ENCODE data around the gene ALKBH8.
A peak's percentile ranks its signal among the peaks of the same experiment; 100 is the strongest.
"Not testable (repeated sequence)": the region's sequence is repeated elsewhere in the genome, so short reads cannot be mapped to it uniquely, and the experiment has no call there.

ALKBH8 gene

DNA sequence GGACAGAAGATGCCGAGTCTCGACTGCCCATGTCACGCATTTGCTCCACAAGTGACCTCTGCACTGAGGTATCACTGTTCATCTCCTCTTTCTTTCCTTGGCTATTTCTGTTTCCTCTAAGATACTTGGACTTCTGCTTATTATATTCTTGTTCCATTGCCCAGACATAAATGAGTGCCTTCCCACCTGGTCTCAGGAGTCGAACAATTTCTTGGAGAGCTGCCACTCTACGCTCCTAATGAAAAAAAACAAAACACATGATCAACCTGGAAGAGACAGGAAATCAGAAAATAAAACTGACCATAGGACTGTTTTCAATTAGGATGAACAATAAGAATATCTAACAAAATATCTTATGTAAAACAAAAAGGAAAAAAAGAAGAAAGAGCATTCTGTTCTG, 60.6 kb downstream of the ALKBH8 start:
- DNase-seq = no peak

DNA sequence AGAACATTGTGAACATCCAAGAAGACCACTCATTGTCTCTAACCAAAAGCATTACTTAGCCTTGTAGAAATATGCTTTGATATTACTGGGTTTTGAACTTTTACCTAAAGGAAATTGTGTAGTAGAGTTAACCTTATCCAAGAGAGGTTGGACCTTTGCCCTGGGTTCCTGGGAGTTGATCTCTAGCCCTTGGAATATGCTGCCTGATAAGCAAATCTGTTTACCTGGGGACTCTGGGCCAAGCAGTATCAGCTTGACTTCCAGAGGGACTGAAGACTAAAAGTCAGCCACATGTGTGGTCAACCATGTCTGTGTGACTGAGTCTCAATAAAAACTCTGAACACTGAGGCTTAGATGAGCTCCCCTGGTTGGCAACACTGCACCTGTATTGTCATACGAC, 63.8 kb downstream of the ALKBH8 start:
- no peak for DNase-seq

DNA sequence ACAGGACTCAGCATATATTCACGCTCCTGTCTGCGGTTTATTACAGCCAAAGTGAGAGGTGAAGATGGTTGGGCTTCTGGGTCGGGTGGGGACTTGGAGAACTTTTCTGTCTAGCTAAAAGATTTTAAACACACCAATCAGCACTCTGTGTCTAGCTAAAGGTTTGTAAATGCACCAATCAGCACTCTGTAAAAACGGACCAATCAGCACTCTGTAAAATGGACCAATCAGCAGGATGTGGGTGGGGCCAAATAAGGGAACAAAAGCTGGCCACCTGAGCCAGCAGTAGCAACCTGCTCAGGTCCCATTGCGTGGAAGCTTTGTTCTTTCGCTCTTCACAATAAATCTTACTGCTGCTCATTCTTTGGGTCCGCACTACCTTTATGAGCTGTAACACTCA, 68.2 kb downstream of the ALKBH8 start:
- DNase-seq = not testable (repeated sequence)

DNA sequence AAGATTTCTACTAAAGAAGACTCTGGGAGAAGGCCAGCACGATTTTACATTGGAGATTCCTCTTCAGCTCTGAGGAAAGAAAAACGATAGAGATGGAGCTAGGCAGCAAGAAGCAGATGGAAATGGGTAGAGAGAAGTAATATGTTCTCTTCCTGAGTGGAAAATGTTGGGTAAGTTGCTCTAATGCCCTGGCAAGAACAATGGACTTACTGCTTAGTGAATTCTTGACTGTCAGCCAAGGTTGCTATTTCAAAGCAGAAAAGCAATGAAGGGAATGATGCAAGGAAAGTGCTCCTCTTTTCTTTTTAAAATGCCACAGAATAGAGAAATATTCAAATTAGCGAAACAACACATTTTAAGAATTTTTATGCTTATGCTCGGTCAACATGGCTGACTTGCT, 69.5 kb downstream of the ALKBH8 start:
- no peak for DNase-seq

DNA sequence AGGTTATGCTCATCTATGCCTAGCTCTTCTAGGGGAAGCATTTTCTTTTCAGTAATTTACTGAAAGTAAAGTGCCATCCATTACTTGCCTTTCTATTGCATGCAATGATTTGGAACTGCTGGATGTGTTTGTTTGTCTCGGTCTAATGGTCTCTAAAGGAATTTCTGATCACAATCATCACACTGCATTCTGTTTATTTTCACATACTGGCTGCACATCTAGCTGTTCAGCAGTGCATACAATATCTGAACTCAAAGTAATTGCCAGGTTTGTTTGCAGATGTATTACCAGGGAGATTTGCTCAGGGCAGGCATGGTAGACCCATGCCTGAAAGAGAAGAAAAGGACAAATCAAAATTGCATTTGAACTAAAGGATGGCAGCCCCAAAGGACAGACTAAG, 71.5 kb downstream of the ALKBH8 start:
- peak; percentile 6 for DNase-seq

DNA sequence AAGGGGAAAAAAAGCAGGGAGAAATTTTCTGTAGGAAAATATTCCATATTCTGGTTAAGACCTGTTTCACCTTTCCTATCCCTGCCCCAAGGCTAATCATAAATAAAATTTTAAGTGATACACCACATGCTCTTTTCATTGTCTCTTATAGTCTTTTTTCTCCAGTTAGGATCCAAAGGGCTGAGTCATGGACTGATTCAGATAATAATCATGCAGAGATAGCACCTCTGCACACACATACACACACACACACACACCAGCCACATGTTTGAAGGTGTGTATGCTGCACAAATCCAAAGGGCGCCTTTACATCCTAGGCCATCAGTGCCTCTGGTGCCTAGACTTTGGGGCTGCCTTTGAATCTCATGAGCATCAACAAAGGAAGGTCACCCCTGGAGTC, 72.4 kb downstream of the ALKBH8 start:
- DNase-seq = no peak

DNA sequence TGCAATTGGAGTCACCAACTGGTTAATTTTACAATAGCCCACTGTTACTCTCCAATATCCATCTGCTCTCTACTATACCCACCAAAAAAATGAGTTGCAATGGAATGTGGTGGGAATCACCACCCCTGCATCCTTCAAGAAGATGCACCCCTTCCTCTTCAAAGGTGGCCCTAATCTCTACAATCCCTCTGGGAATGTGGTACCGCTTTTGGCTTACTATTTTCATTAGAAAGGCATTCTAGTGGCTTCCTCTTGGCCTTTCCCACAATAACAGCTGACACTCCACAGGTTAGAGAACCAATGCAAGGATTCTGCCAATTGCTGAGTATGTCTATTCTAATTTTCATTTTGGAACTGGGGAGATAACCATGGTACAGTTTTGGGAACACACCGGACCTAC, 74.7 kb downstream of the ALKBH8 start:
- no peak for DNase-seq

DNA sequence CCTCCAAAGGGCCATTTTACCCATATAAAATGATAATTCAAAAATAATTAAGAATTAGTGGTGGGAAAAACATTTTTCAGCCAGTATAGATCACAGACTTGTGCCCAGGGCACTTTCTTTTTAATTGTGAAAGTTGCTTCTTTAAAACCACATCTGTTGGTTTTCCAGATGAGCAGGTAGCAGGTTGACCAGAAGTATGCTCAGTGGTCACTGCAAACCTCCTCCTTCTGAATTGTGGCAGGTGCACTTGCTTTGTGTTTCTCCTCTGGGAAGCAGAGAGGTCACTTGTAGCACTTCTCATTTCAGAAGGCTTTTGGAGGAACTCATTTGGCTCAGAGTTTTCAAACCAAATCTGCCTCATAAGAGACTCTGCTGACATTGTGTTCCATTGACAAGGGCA, 83.3 kb downstream of the ALKBH8 start:
- DNase-seq = no peak

DNA sequence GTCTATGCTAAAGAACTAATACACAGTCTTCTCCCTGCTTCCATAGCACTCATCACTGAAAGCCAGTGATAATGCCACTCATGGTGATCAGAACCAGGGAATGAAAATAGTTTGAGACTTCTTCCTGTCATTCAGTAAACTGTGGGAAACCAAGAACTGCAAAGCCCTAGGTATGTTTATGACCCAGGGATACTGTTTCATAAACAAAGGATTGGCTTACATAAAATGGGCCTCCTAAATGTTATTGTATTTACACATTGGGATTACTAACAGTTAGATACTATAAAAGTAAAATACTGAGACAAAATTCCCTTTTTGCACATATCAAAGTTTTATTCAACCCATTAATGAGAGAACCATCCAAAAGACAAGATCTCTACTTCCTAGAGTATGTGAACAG, 86.6 kb downstream of the ALKBH8 start:
- no peak for DNase-seq

DNA sequence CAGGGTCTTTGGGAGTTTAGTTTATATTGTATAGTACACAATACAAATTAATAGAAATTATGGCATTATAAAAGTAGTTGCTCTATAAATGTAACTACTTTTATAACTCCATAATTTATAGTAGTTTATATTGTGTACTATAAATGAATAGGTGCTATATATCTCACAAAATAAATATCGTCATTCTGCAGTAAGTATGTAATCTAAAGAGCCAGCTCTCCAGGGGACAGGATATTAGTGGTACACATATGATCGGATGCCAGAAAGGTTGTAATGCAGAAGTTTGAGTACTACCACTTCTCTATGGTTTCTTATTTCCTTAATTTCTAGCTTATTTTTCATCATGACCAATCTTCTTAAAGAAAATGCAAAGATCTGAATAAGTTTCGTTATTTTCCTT, 87.7 kb downstream of the ALKBH8 start:
- no peak for DNase-seq

DNA sequence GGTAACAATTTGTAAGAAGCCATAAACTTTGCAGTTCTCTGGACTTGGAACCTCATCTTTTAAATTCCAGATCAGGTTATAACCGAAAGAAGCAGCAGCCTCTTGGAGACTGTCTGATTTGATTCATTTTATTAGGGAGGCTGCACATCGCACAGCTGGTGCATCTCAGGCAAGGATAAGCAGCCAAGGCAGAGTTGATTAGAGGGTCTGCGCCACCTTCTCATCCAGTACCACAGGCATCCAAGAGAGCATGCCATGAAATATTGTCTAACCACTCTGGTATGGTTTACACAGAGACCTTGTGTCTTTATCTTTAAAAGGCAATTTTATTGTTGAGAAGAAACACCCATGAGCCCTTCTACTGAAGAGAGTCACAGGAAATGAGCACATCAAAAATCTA, 91.7 kb downstream of the ALKBH8 start:
- no peak for DNase-seq

DNA sequence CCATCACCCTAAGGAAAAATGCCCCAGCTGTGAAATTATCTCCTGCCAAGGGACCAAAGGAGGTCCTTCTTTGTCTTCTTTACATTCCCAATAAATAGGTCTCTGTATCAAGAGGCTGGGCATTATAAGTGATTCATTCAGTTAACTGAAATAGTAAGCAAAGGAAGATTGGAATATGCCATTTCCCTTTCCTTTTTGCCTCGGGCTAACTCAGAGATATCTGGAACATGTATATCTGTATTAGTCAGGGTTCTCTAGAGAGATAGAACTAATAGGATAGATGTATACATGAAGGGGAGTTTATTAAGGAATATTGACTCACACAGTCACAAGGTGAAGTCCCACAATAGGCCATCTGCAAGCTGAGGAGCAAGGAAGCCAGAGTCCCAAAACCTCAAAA, 92.6 kb downstream of the ALKBH8 start:
- no peak for DNase-seq

DNA sequence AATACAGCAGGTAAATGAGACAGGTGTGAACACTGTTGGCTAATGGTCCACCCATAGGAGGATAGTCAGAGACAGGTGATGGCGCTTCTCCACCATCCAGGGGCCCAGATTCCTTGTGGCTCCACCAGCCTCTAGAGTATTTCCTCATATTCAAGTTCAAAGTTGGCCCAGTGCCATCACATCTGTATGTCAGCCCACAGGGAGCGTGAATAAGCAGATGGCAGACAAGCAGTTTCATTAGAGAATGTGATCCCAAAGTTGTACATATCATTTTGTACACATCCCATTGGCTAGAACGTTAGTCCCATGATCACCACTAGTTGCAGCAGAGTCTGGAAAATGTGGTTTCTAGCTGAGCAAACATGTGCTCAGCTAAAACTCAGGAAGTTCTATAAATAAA, 96.9 kb downstream of the ALKBH8 start:
- peak; percentile 6 for DNase-seq

DNA sequence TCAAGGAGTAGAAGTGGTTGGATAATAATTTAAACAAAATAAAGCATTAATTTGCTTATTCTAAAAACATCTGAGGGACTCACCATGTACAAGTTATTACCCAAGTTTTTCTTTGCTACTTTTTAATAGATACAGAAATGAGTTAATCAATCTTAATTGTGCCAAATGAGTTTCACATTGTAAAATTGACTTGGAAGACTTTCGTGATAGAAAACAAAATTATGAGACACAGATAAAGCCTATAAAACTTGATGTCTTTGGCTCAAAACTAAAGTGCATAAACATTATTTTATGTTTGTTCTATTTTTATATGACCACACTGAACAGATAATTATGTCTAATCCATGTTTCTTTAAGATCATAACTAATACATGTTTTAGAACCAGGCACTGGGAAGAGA, 97.8 kb downstream of the ALKBH8 start:
- DNase-seq = no peak

DNA sequence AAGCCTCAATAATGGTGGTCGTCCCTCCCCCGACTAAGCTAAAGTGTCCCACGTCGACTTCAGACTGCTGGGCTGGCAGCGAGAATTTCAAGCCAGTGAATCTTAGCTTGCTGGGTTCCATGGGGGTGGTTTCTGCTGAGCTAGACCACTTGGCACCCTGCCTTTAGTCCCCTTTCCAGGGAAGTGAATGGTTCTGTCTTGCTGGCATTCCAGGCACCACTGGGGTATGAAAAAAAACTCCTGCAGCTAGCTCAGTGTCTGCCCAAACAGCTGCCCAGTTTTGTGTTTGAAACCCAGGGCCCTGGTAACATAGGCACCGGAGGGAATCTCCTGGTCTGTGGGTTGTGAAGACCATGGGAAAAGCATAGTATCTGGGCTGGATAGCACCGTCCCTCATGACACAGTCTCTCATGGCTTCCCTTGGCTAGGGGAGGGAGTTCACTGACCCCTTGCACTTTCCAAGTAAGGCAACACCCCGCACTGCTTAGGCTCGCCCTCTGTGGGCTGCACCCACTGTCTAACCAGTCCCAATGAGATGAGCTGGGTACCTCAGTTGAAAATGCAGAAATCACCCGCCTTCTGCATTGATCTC, 99.2 kb downstream of the ALKBH8 start:
- not testable (repeated sequence) for DNase-seq

DNA sequence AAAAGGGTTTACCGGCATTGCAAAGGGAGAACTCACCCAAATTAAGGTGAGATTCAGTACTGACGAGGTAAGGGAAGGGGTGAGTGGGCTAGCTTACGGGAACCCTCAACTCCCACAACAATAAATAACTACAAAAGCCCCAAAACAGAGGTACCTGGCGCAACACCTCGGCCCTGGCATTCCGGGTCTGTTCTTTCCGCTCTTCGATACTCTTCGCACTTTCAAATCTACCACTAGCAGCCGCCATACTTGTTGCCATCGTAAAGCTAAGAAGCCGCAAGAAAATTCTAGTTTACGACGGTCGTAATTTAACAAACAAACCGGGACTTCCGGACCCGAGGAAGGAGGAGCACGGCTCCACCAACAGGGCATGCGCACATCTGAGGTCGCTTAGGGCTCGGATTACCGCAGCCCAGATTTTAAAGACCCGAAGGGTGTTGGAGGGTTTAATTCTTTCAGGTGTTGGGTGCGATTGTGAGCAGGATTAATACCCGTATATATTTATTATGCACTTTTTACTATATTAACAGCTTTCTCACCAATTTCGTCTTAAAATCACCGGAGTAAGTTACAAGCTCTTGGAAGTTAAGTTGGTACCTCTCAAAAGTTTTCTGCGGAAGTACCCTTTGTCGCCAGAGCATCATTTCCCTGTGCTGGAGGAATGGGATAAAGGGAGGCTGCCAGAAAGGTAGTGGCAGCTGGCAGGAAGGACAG, 107.8 kb downstream of the ALKBH8 start, which contains the start of gene CWF19L2:
Gene CWF19L2 (minus strand): TSS at position 268 of the 714 bp plus-strand sequence. CDS start 9 bp downstream, at position 259.
- peak; percentile 95 for DNase-seq

DNA sequence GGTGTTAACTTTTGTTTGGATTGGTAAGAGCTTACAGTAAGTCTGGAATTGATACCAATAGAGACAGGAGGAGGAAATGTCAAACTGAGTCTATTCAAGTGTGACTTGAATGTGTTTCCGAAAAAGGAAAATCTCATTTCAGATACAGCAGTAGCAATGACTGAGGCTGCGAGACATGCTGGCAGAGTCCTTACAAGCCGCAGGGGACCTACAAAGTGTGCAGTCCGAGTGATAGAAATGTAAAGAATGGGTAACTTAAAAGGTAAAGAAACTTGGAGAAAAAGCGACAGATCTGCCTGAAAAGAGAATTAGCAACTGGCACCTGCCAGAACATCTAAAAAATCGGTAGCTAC, 108.4 kb downstream of the ALKBH8 start:
- no peak for DNase-seq

DNA sequence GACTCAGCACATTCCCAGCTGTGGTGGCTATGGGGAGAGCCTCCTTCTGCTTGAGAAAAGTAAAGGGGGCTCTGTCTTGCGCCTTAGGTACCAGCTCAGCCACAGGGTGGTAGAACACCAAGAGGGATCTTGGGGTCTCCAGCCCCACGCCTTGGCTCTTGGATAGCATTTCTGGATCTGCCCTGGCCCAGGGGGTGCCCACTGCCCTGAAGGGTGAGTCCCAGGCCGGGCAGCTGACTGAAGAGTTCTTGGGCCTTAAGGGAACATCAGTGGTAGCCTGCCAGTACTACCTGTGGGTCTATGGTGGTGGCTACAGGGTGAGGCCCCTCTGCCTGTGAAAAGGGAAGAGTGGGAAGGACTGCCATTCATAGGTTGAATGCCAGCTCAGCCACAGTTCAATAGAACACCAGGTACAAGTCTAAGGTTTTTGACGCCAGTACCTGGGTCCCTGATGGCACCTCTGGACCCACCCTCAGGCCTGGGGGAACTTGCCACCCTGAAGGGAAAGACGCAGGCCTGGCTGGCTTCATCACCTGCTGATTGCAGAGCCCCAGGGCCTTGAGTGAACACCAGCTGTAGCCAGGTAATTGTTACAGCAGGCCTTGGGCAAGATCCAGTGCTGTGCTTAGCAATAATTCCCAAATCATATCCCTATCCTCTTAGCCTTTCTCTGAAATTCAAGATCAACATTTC, 111.8 kb downstream of the ALKBH8 start:
- no peak for DNase-seq
